ENCODE data around the gene RAB5IF.
A peak's percentile ranks its signal among the peaks of the same experiment; 100 is the strongest.
"Not testable (repeated sequence)": the region's sequence is repeated elsewhere in the genome, so short reads cannot be mapped to it uniquely, and the experiment has no call there.

The RAB5IF gene

GRCh38 chr20:36599912-36600345 lies 5.7 kb upstream of the RAB5IF start:
- Histone ChIP-seq H3K9ac (ENCODE audit: insufficient read length) (no peak overlapping the region), H3K4me3 (no peak overlapping the region), H3K36me3 (ENCODE audit: insufficient read depth, low read length) (no peaks in the 10 kb centered on the region), H3K27ac (no peak overlapping the region), H3K9me3 (ENCODE audit: low read depth, low read length) (no peaks in the 10 kb centered on the region)
- no peak for DNase-seq (ENCODE audit: low read depth, low spot score)
- TF ChIP-seq POLR2AphosphoS5 (IDR thresholded peaks at IDR 0.05; ENCODE audit: borderline replicate concordance, low read depth, low read length) (no peak), EZH2 (IDR thresholded peaks at IDR 0.05) (no peak), FOXP2 (optimal IDR thresholded peaks at IDR 0.05; ENCODE audit: control extremely low read depth, extremely low read length, insufficient read depth) (no peak)

GRCh38 chr20:36601540-36601939 lies 4.0 kb upstream of the RAB5IF start:
- Histone ChIP-seq H3K27ac (no peak overlapping the region), H3K9ac (ENCODE audit: insufficient read length) (peak overlapping the region; percentile 29), H3K36me3 (ENCODE audit: insufficient read depth, low read length) (no peaks in the 10 kb centered on the region), H3K4me3 (no peak overlapping the region), H3K9me3 (ENCODE audit: low read depth, low read length) (no peaks in the 10 kb centered on the region)
- TF ChIP-seq FOXP2 (optimal IDR thresholded peaks at IDR 0.05; ENCODE audit: control extremely low read depth, extremely low read length, insufficient read depth) (no peak), EZH2 (IDR thresholded peaks at IDR 0.05) (no peak), POLR2AphosphoS5 (IDR thresholded peaks at IDR 0.05; ENCODE audit: borderline replicate concordance, low read depth, low read length) (no peak)
- DNase-seq (ENCODE audit: low read depth, low spot score), result no peak

- Histone ChIP-seq H3K27ac (0 out of 2 replicates have a peak overlapping the region, but pooled peaks have one; percentile 15), H3K9me3 (ENCODE audit: low read depth, low read length) (no peaks in the 10 kb centered on the region), H3K4me3 (peak overlapping the region; percentile 99), H3K36me3 (ENCODE audit: insufficient read depth, low read length) (peaks cover 25% of the 10 kb centered on the region), H3K9ac (ENCODE audit: insufficient read length) (peak overlapping the region; percentile 58)
- TF ChIP-seq POLR2AphosphoS5 (IDR thresholded peaks at IDR 0.05; ENCODE audit: borderline replicate concordance, low read depth, low read length) (no peak), EZH2 (IDR thresholded peaks at IDR 0.05) (no peak), FOXP2 (optimal IDR thresholded peaks at IDR 0.05; ENCODE audit: control extremely low read depth, extremely low read length, insufficient read depth) (no peak)
- no peak for DNase-seq (ENCODE audit: low read depth, low spot score)
These were observed 604 bp upstream of the RAB5IF start for GRCh38 chr20:36604952-36605398.

GRCh38 chr20:36606158-36607066 lies 833 bp downstream of the RAB5IF start:
- DNase-seq (ENCODE audit: low read depth, low spot score), result no peak
- peak overlapping the region; percentile 97 for H3K9ac ChIP-seq (ENCODE audit: insufficient read length)
- TF ChIP-seq EZH2 (IDR thresholded peaks at IDR 0.05) (no peak), FOXP2 (optimal IDR thresholded peaks at IDR 0.05; ENCODE audit: control extremely low read depth, extremely low read length, insufficient read depth) (no peak)
- H3K36me3 ChIP-seq (ENCODE audit: insufficient read depth, low read length), result peaks cover 39% of the 10 kb centered on the region
- peak overlapping the region; percentile 99 for H3K4me3 ChIP-seq
- H3K27ac ChIP-seq, result peak overlapping the region; percentile 76; the same call in 1 of the 2 replicates
- H3K9me3 ChIP-seq (ENCODE audit: low read depth, low read length), result no peaks in the 10 kb centered on the region

- Histone ChIP-seq H3K27ac (no peak overlapping the region), H3K9me3 (ENCODE audit: low read depth, low read length) (no peaks in the 10 kb centered on the region), H3K9ac (ENCODE audit: insufficient read length) (peak overlapping the region; percentile 97), H3K4me3 (peak overlapping the region; percentile 99; the same call in 1 of the 2 replicates), H3K36me3 (ENCODE audit: insufficient read depth, low read length) (peaks cover 51% of the 10 kb centered on the region)
- DNase-seq (ENCODE audit: low read depth, low spot score), result no peak
- TF ChIP-seq EZH2 (IDR thresholded peaks at IDR 0.05) (no peak), POLR2AphosphoS5 (IDR thresholded peaks at IDR 0.05; ENCODE audit: borderline replicate concordance, low read depth, low read length) (no peak), FOXP2 (optimal IDR thresholded peaks at IDR 0.05; ENCODE audit: control extremely low read depth, extremely low read length, insufficient read depth) (no peak)
These were observed 2.2 kb downstream of the RAB5IF start for GRCh38 chr20:36607586-36608387.

- not testable (repeated sequence) for H3K9me3 ChIP-seq (ENCODE audit: low read depth, low read length); H3K4me3 ChIP-seq; H3K27ac ChIP-seq; H3K9ac ChIP-seq (ENCODE audit: insufficient read length); DNase-seq (ENCODE audit: low read depth, low spot score)
- H3K36me3 ChIP-seq (ENCODE audit: insufficient read depth, low read length), result peaks cover 55% of the 10 kb centered on the region
These were observed 2.8 kb downstream of the RAB5IF start for GRCh38 chr20:36608388-36608728.

- Histone ChIP-seq H3K9ac (ENCODE audit: insufficient read length) (no peak overlapping the region), H3K36me3 (ENCODE audit: insufficient read depth, low read length) (peaks cover 57% of the 10 kb centered on the region), H3K9me3 (ENCODE audit: low read depth, low read length) (no peaks in the 10 kb centered on the region), H3K4me3 (no peak overlapping the region), H3K27ac (no peak overlapping the region)
- no peak for DNase-seq (ENCODE audit: low read depth, low spot score)
- TF ChIP-seq POLR2AphosphoS5 (IDR thresholded peaks at IDR 0.05; ENCODE audit: borderline replicate concordance, low read depth, low read length) (no peak), EZH2 (IDR thresholded peaks at IDR 0.05) (no peak), FOXP2 (optimal IDR thresholded peaks at IDR 0.05; ENCODE audit: control extremely low read depth, extremely low read length, insufficient read depth) (no peak)
These were observed 6.0 kb downstream of the RAB5IF start for GRCh38 chr20:36611625-36612024.

- Histone ChIP-seq H3K9ac (ENCODE audit: insufficient read length) (no peak overlapping the region), H3K9me3 (ENCODE audit: low read depth, low read length) (no peaks in the 10 kb centered on the region), H3K27ac (no peak overlapping the region), H3K4me3 (no peak overlapping the region), H3K36me3 (ENCODE audit: insufficient read depth, low read length) (peaks cover 40% of the 10 kb centered on the region)
- no peak for TF ChIP-seq FOXP2 (optimal IDR thresholded peaks at IDR 0.05; ENCODE audit: control extremely low read depth, extremely low read length, insufficient read depth)
- TF ChIP-seq POLR2AphosphoS5 (IDR thresholded peaks at IDR 0.05; ENCODE audit: borderline replicate concordance, low read depth, low read length), result no peak
- no peak for TF ChIP-seq EZH2 (IDR thresholded peaks at IDR 0.05)
- DNase-seq (ENCODE audit: low read depth, low spot score), result no peak
These were observed 8.4 kb downstream of the RAB5IF start for GRCh38 chr20:36613974-36614373.
